Right ventricle myocardium superior (tissue), 1 donor: ENCODE results near the gene BRME1. TPM values are rescaled to one million over a fixed set of nuclear protein-coding genes. Genes with fewer than 3 reads are reported as not detected.

ENCODE experiments used
- ATAC-seq: fragments of 200-7000 bp; cut with Tn5 transposase; one replicate; pipeline ENCODE4 v1.9.1; 2020; ENCODE audit warnings: mild to moderate bottlenecking; ENCODE audit not compliant: poor library complexity
- DNase-seq: peaks from one replicate; pipeline ENCODE4 v3.0.0-alpha.2; 2020
- intact Hi-C: fragments of 100-400 bp; cut with DNase I; formaldehyde crosslinking; loops from one replicate; pipeline ENCODE4 v1.11.2; 2022
- long read RNA-seq: library from polyadenylated mRNA; unstranded; transcript quantifications from one replicate; pipeline ENCODE4 v2.0.0, GENCODE V29; 2021
- total RNA-seq: library from RNA; stranded (reverse); fragmentation: NEBNext Ultra II Directional; extraction: Animal tissue kit (Norgen Biotek cat#: 25700); gene quantifications from one replicate; pipeline ENCODE4 v1.2.1, GENCODE V29; 2021
- donor health status: DM: no; HTN: yes; CAD: no; lungs with severe emphysema.

BRME1 gene
- 0.81 TPM for total RNA-seq
- long read RNA-seq: 0 reads

- ATAC-seq (peak; percentile 100), DNase-seq (peak; percentile 97)
- intact Hi-C loops: no loop called here
These were observed at the start of gene BRME1, which contains the start of gene CC2D1A for GRCh38 chr19:13905634-13906520. BRME1 (minus strand) TSS chr19:13906117; CDS start chr19:13904892, 1,225 bp downstream. CC2D1A (plus strand) TSS chr19:13906201; CDS start chr19:13906442, 241 bp downstream.

- intact Hi-C loops: no loop called here
- no peak for ATAC-seq
- DNase-seq: no peak
These were observed 48.3 kb upstream of the BRME1 start for GRCh38 chr19:13954185-13954584.

- intact Hi-C loops: no loop called here
- DNase-seq: no peak
- ATAC-seq: peak; percentile 16
These were observed 47.1 kb upstream of the BRME1 start for GRCh38 chr19:13952931-13953531.

- intact Hi-C loops: no loop called here
- ATAC-seq (peak; percentile 96), DNase-seq (peak; percentile 99)
These were observed 46.4 kb upstream of the BRME1 start, which contains the start of gene DCAF15 for GRCh38 chr19:13952154-13952930. DCAF15 (plus strand) TSS chr19:13952509; CDS start chr19:13952513, 4 bp downstream.

GRCh38 chr19:13951799-13952153 is 45.9 kb upstream of the BRME1 start:
- ATAC-seq (no peak), DNase-seq (no peak)
- intact Hi-C loops: no loop called here

GRCh38 chr19:13951043-13951442 is 45.1 kb upstream of the BRME1 start:
- DNase-seq (no peak), ATAC-seq (no peak)
- intact Hi-C loops: no loop called here

- no peak for DNase-seq
- intact Hi-C loops: no loop called here
These were observed 40.5 kb upstream of the BRME1 start for GRCh38 chr19:13946414-13946813.

GRCh38 chr19:13942023-13942684 is 36.2 kb upstream of the BRME1 start:
- intact Hi-C loops: no loop called here
- DNase-seq (no peak), ATAC-seq (no peak)

More at GRCh38 chr19:13946414-13946813, 40.5 kb upstream of the BRME1 start:
- ATAC-seq: no peak

GRCh38 chr19:13938301-13939064 is 32.6 kb upstream of the BRME1 start, which contains the start of gene PODNL1:
PODNL1 (minus strand) TSS chr19:13938417; CDS start chr19:13938181, 236 bp downstream.
- intact Hi-C loops: no loop called here
- DNase-seq (no peak), ATAC-seq (peak; percentile 27)

- intact Hi-C loops: no loop called here
- DNase-seq (no peak), ATAC-seq (no peak)
These were observed 31.8 kb upstream of the BRME1 start for GRCh38 chr19:13937479-13938300.

- ATAC-seq (no peak), DNase-seq (no peak)
- intact Hi-C loops: no loop called here
These were observed 30.0 kb upstream of the BRME1 start for GRCh38 chr19:13935765-13936510.

- no peak for ATAC-seq
- intact Hi-C loops: no loop called here
- no peak for DNase-seq
These were observed 28.8 kb upstream of the BRME1 start for GRCh38 chr19:13934785-13935109.

GRCh38 chr19:13932911-13933393 is 27.0 kb upstream of the BRME1 start:
- intact Hi-C loops: no loop called here
- ATAC-seq (no peak), DNase-seq (no peak)

GRCh38 chr19:13932149-13932637 is 26.3 kb upstream of the BRME1 start:
- intact Hi-C loops: no loop called here
- ATAC-seq (no peak), DNase-seq (no peak)

- intact Hi-C loops: no loop called here
- ATAC-seq: no peak
- no peak for DNase-seq
These were observed 25.7 kb upstream of the BRME1 start for GRCh38 chr19:13931391-13932148.

GRCh38 chr19:13930402-13930801 is 24.5 kb upstream of the BRME1 start:
- no peak for ATAC-seq
- intact Hi-C loops: no loop called here
- DNase-seq: no peak
